Activated naive CD8-positive, alpha-beta T cell treated with anti-CD3 and anti-CD28 coated beads, Interleukin-2, amount 50 U/mL, for 16 hours (primary cell): Measurements from ENCODE around the gene LIPC.

Source experiments
- DNase-seq: peaks from one replicate; pipeline ENCODE4 v3.0.0-alpha.2; 2020; ENCODE audit warnings: low read depth, low spot score

LIPC gene

GRCh38 chr15:58494567-58494966 lies 62.8 kb downstream of the LIPC start:
- DNase-seq = no peak

GRCh38 chr15:58495891-58496408 lies 64.2 kb downstream of the LIPC start:
- DNase-seq = no peak

GRCh38 chr15:58497046-58497785 lies 65.4 kb downstream of the LIPC start:
- DNase-seq = no peak

DNA sequence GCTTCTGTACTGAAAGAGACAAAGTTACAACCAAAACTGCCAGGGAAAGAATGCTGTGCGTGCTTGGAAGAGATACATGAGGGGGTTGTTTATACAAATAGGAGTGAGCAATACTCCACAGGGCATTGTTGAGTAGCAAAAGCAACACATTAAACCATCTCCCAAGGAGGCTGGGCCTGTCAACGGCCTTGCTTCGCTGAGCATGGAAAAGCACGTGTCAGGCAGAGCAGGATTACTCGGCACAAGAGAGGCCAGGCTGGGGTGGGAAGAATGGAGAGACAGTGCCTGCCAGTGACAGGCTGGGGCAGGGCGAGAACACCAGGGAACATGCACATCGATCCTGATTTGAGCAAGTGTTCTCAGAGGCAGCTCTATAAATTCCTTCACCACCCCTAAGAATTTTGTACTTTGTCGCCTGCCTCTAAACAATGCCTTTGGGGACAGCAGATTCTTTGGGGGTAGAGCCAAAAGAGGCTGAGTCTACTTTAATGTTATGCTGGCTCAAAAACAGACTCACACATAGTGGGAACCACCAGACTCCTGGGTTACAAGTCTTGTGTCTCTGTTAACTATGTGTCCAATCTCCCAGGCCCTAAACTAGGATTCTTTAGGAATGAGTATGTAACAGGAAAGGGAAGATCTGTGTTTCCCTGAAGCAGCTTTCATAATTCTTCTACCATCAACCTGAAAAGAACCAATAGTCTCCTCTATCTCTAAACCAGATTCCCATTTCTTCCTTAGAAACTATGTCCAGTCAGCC lies 67.2 kb downstream of the LIPC start:
- DNase-seq = no peak

- no peak for DNase-seq
Measured at GRCh38 chr15:58501006-58501405, 69.2 kb downstream of the LIPC start.

DNA sequence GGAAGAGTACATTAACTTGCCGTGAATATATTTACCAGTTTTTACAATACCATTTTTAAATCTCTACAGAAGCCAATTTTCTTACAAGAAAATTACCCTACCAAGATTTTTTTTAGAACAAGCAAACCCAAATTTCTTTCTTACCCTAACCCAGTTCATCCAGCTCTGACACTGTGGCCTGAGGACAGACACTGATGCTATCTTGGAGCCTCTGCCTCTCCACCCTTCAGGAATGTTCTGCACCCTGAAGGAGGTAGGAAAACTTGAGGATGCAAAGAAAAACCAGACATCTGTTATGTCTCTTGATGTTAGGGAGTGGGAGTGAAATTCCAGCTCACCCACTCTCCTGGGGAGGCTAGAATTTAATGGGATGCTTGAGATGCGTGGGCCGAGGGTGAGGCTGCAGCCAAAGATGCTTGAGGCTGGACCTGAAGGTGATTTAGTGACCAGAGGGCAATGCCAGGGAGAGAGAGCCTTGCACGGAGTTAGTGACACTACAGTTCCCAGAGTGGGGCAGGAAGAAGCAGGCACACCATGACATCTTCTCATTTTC lies 69.9 kb downstream of the LIPC start:
- DNase-seq = no peak

DNA sequence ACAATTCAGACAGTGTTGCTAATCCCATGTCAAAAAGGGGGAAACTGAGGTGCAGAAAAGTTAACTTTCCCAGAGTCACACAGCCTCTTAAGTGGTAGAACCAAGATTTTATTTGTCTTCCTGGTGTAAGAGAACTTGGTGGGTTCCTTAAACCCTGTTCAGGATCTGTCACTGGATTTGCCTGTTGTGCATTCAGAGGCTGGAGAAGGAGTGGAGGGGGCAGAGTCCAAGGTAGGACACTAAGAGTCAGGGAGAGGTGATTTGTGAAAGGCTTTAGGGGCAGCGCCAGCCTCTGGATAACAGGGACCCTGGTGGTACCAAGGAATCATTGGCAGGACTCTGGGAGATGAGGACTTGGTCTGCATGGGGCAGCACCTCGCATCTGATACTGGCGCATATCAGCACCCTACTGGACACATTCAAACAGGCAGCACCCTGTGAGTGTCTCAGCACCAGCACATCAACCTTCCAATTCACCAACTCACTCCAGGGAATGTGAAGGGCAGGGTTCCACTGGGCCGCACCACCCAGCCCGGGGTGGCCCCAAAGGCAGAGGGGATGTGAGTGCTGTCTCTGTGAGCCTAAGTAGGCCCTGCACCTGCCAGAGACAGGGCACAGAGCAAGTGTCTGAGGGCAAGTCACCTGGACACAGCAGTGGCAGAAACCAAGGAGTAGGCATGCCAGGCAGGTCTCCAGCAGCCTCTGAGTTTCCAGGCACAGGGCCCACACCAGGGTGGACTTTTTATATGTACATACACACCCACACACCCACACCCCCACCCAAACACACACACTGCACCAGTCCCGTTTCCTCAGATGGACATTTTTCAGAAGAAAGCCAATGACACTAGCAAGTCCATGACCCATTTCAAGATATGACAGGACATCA lies 71.6 kb downstream of the LIPC start:
- DNase-seq = no peak

DNA sequence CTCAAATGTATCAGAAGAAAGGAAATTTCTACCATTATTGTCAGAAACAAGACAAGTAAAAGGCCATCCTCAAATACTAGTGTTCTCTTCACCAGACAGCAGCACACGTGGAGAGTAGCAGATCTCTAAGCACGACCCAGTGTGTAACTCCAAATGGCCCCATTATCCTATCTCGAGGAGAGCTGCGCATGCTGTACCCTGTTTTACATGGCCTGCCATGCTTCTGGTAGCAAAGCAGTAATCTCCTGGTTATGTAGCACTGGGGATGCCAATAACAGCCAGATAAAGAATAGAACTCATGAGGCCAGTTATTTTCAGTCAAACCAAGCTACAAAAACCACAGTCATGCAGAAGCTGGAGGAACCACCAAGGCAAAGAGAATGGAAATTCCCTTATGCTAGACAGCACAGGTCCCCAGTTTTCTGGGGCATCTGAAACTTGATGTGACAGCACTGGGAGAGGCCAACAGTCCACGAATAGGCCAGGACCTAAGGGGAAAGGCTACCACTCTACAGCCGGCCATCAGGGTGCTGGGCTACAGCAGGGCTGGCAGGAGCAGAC lies 73.0 kb downstream of the LIPC start:
- DNase-seq = no peak

DNA sequence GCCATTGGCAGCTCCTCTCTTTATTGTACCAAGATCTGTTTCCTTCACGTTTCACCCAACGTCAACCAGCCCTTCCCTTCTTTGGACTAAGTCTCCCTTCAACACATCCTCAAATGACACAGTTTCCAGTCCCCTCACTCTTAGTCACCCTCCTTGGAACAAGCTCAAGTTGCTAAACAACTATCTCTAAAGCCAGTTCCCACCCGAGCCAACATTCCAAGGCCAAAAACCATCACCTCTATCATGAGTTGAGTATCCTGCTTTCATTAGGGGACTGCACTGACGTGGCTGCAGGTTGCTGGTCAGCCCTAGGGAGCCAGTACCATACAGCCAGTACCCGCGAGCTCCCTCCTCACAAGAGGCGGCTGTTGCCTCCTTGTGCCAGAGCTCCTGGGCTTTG lies 73.8 kb downstream of the LIPC start:
- no peak for DNase-seq

DNA sequence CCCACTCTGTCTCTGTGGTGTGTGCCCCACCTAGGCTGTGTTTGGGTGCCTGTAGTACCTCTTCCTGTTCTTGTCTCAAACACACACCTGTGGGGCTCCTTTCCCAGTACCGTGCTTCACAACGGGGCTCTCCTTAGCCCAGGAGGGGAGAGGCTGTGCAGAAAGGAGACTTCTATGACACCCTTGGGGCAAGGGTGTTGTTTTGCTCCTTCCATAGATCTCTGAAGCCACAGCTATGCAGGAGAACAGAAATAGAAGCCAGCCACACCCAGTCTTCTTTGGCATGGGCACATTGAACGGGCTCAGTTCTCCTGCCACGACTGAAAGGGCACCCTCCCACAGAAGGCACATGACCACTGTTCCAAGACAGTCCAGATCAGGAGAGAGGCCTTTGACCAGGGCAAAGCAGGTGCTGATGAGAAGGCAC lies 74.3 kb downstream of the LIPC start:
- DNase-seq = no peak

GRCh38 chr15:58506783-58507668 lies 75.2 kb downstream of the LIPC start:
- no peak for DNase-seq

DNA sequence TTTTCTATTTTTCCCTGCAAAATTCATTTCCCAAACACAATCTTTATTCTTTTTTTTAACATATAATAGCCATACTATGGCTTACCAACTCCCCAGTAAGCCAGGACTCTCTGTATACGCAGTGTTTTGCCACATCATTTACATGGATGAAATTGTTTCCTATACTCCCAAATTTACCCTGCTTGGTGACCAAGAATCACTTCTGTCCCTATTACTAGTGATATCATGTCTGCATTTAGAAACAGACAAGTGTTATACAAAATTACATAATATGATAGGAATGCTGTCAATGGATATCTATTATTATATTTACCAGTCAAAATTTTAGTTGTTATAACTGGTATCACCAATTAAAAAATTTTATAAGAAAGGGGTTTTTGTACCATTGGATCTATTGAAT lies 77.8 kb downstream of the LIPC start:
- DNase-seq = no peak

DNA sequence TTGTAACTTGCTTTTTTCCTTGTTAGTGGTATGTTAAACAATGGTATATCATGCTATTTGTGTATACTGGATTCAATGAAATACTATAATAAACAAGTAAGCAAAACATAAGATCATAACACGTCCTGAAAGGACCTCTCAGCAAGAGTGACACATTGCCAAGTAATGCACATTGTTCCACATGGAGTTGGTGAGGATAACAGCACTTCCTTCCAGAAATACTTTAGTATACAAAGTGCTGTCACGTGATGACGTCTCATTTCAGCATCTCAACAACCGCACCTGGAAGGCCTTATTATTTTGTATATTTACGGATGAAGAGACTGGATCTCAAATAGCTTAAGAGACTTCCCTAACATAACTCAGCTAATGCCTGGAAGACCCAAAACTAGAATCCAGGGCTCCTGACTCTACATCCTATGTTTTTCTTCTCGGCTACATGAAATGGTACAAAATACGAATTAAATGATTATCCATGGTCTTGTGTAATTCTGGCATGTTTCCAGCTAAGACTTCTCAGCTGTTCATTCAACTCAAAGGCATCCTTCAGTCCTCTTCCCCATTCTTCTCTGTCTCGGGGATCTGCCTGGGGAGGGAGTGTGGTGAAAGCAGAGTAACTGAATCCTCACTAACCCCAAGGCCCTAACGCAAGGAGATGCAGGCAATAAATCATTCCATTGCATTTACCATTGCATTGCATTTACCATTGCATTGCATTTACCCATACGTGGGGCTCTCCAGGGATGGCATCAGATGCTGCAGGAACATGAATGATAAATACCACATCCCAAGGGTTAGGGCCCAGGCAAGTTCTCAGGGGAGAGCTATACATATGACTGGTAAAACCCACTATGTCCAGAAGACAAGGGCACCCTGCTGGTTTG lies 79.2 kb downstream of the LIPC start:
- DNase-seq = no peak

- no peak for DNase-seq
Measured at GRCh38 chr15:58511599-58511987, 79.8 kb downstream of the LIPC start.

DNA sequence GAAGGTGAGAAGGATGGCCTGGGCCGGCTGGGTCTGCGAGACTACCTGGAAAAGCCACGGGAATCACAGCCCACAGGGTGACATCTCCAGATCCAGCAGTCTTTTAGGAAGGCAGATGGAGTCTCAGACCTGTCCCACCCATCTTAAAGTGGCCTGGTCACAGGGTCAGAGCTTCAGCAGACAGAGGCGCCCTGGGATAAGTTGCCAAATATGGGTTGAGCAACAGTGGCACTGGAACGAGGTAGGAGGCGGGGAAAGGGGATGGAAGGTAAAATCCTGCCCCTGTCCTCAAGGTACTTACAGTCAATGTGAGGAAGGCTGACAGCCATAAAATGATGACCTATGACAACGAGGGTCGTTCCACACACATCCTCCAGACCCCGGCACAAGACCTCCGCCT lies 80.7 kb downstream of the LIPC start:
- DNase-seq = no peak

DNA sequence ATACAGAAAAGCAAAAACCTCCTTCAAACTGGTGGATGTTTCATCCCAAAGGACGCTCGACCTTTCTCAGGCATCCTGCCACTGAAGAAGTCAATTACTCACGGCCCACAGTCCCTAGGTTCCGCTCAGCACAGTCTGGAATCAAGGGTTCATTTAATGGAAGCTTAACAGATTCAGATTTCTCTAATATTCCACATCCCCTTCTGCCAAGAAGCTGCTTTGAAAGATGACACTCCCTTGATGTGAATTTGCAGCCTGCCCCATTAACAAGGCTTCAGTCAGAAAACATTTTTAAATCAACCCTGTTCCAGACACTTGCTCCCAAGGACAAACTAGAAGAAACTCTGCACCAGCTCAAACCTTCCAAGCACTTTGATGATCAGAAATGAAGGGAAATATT lies 81.2 kb downstream of the LIPC start:
- no peak for DNase-seq

- no peak for DNase-seq
Measured at GRCh38 chr15:58513726-58514336, 82.0 kb downstream of the LIPC start.

DNA sequence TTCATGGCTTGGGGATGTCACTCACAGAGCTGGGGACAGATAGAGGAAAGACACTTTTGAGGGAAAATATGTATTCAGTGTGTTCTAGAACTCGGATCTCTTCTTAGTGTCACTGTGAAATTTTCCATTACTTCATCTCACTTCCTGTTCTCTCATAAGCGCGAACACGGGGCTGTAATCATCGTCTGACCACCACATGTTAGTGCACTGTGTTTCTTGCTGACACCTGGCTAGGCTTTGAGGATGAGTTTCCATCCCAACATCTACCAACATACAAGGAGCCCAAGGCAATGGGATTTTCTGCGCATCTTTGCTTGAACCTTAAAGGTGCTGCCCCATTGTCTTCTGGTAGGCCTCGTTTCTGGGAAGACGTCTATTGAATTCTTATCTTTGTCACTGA lies 84.0 kb downstream of the LIPC start:
- no peak for DNase-seq

DNA sequence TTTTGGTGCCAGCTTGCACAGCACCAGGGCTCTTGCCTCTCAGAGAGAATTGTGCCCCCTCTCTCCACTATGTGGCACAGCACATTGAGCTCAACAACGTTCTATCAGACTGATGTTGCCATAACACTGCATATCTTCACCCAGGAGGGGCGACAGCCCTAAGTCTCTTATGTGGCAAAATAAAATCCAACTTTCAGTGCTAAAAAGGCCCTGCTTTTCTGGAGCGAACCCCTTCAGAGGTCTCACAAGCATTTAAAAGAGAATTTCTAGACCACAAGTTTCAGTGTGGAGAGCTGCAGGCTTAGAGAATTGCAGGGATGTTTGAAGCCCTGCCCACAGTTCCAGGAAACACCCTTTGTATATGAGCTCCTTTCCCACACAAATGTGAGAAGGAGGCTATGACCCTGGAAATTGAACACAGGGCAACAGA lies 85.5 kb downstream of the LIPC start:
- DNase-seq = no peak
